ENCODE data around the gene C2orf68.

DNA sequence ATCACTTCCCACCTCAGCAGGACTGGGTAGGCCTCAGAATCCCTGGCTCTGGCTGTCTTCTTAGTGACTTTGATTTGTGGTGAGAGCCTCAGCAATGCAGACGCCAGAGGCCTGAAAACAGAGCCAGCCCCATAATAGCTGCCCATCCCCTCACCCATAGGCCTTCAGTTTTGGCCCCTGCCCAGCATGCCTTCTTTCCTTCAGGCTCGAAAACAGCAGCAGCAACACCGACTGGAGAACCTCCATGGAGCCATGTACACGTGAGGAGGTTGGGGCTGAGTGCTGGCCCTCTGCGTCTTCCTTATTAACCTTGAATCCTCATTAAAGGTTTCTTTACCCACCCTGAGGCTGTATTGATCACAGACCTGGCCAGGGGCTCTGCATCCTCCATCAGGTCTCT is 14.6 kb downstream of the C2orf68 start:
- TF ChIP-seq POLR2AphosphoS5 (IDR thresholded peaks at IDR 0.05; ENCODE audit: low read depth, low read length) (no peak), POLR2A (IDR thresholded peaks at IDR 0.05; ENCODE audit: low read depth, low read length) (no peak), TAF1 (IDR thresholded peaks at IDR 0.05; ENCODE audit: low read depth, low read length) (no peak)
